Liver (tissue), 3 donors: ENCODE measurements around the gene PIR.

Experiments
- CTCF ChIP-seq: fragments of 150-350 bp; IDR thresholded peaks from 2 replicates; pipeline ENCODE4 v1.5.1; 2017; ENCODE audit warnings: improper control_type of control experiment, low read depth, low read length; ENCODE audit not compliant: missing input control
- EGR1 ChIP-seq, 2 donors: IDR thresholded peaks; 2 replicates each; pipeline ENCODE4 v1.6.1; 2016 to 2018; ENCODE audit warnings: antibody characterized with exemption in 2 of 2, low read depth in 2 of 2
- HNF4A ChIP-seq, 2 donors: conservative IDR thresholded peaks; 2 replicates each; pipeline ENCODE4 v1.6.1; 2016; ENCODE audit warnings: antibody characterized with exemption in 2 of 2, mild to moderate bottlenecking in 2 of 2
- JUND ChIP-seq, 2 donors: IDR thresholded peaks; 2 replicates each; pipeline ENCODE4 v1.6.1; 2016; ENCODE audit warnings: antibody characterized with exemption in 2 of 2
- MAX ChIP-seq: IDR thresholded peaks from 2 replicates; pipeline ENCODE4 v1.6.1; 2016; ENCODE audit warnings: antibody characterized with exemption
- donor health status: healthy.
- donor health status: healthy.

GRCh38 chrX:15340867-15341266 lies 152.3 kb downstream of the PIR start:
- no peak for TF ChIP-seq CTCF
- no peak for TF ChIP-seq HNF4A (conservative IDR thresholded peaks at IDR 0.05)
- TF ChIP-seq JUND (IDR thresholded peaks at IDR 0.05), result no peak
- TF ChIP-seq MAX, result no peak
- TF ChIP-seq EGR1 (IDR thresholded peaks at IDR 0.05; ENCODE audit: low read depth in 2 of 2), result no peak
